IPS-NIHi7 (cell line): ENCODE data around the gene CD8A.
A peak's percentile ranks its signal among the peaks of the same experiment; 100 is the strongest.

Experiments
- DNase-seq: peaks from one replicate; pipeline ENCODE4 v3.0.0; 2012; ENCODE audit warnings: mixed read lengths; ENCODE audit errors: extremely low spot score

CD8A gene

GRCh38 chr2:86808315-86809161 lies 17.8 kb upstream of the CD8A start:
- peak; percentile 96 for DNase-seq

GRCh38 chr2:86807468-86808275 lies 17.0 kb upstream of the CD8A start:
- DNase-seq: peak; percentile 72

GRCh38 chr2:86807133-86807467 lies 16.4 kb upstream of the CD8A start:
- DNase-seq: no peak

- no peak for DNase-seq
Measured at GRCh38 chr2:86806059-86806857, 15.5 kb upstream of the CD8A start.

GRCh38 chr2:86800856-86801567 lies 10.3 kb upstream of the CD8A start:
- DNase-seq: no peak

- no peak for DNase-seq
Measured at GRCh38 chr2:86794861-86795260, 4.1 kb upstream of the CD8A start.

GRCh38 chr2:86793752-86794151 lies 3.0 kb upstream of the CD8A start:
- no peak for DNase-seq

GRCh38 chr2:86791573-86791972 lies 860 bp upstream of the CD8A start:
- no peak for DNase-seq

- no peak for DNase-seq
Measured at GRCh38 chr2:86790134-86790675, 508 bp downstream of the CD8A start.

GRCh38 chr2:86789687-86790133 lies 1.0 kb downstream of the CD8A start:
- no peak for DNase-seq

- peak; percentile 44 for DNase-seq
Measured at GRCh38 chr2:86788881-86789686, 1.6 kb downstream of the CD8A start.

- DNase-seq: no peak
Measured at GRCh38 chr2:86788165-86788564, 2.5 kb downstream of the CD8A start.

GRCh38 chr2:86787736-86788135 lies 3.0 kb downstream of the CD8A start:
- no peak for DNase-seq

- no peak for DNase-seq
Measured at GRCh38 chr2:86786001-86786536, 4.6 kb downstream of the CD8A start.

- DNase-seq: no peak
Measured at GRCh38 chr2:86785456-86785855, 5.3 kb downstream of the CD8A start.

- no peak for DNase-seq
Measured at GRCh38 chr2:86783615-86784339, 6.9 kb downstream of the CD8A start.

GRCh38 chr2:86782748-86783147 lies 8.0 kb downstream of the CD8A start:
- DNase-seq: no peak

- DNase-seq: no peak
Measured at GRCh38 chr2:86781363-86781762, 9.3 kb downstream of the CD8A start.

- DNase-seq: no peak
Measured at GRCh38 chr2:86779971-86780370, 10.7 kb downstream of the CD8A start.
